Esophagus squamous epithelium (tissue), 5 donors: ENCODE measurements around the gene STARD7. TPM values are rescaled to one million over a fixed set of nuclear protein-coding genes. Genes with fewer than 3 reads are reported as not detected.
"Not testable (repeated sequence)": the region's sequence is repeated elsewhere in the genome, so short reads cannot be mapped to it uniquely, and the experiment has no call there.

ENCODE experiments used
- DNase-seq: peaks from one replicate; lab custom pipeline; 2025; lab: John Stamatoyannopoulos, UW
- H3K27ac ChIP-seq, 4 donors: fragments of 200-600 bp; sonication (generic); one replicate each; pipeline ENCODE4 v1.5.1; 2016 to 2019; ENCODE audit warnings: mild to moderate bottlenecking in 1 of 4
- H3K27me3 ChIP-seq, 4 donors: fragments of 200-600 bp; sonication (generic); 1 replicate in 3 of 4; 2 replicates in 1 of 4; pipeline versions ENCODE4 v1.5.1 to v1.6.0; 2017 to 2021; ENCODE audit warnings: antibody characterized with exemption in 1 of 4
- H3K36me3 ChIP-seq, 3 donors: fragments of 200-600 bp; sonication (generic); one replicate each; pipeline ENCODE4 v1.5.1; 2016 to 2019
- H3K4me1 ChIP-seq, 3 donors: fragments of 200-600 bp; sonication (generic); one replicate each; pipeline ENCODE4 v1.5.1; 2017 to 2019
- H3K4me3 ChIP-seq, 4 donors: fragments of 200-600 bp; sonication (generic); 1 replicate in 3 of 4; 2 replicates in 1 of 4; pipeline ENCODE4 v1.5.1; 2016 to 2019; ENCODE audit warnings: mild to moderate bottlenecking in 2 of 4, moderate library complexity in 1 of 4
- H3K9me3 ChIP-seq, 3 donors: fragments of 200-600 bp; sonication (generic); one replicate each; pipeline ENCODE4 v1.5.1; 2016 to 2019
- POLR2A ChIP-seq, 4 donors: fragments of 450-650 bp; IDR thresholded peaks; one replicate each; pipeline ENCODE4 v1.6.1; 2017; ENCODE audit warnings: antibody characterized with exemption in 4 of 4, mild to moderate bottlenecking in 4 of 4, moderate library complexity in 3 of 4
- WGBS, 2 donors: methylation state at CpG; one replicate each; pipeline ENCODE4 v1.1.5; 2018; 5-methylcytosine and 5-hydroxymethylcytosine counted together
- intact Hi-C: fragments of 100-400 bp; cut with DNase I; formaldehyde crosslinking; loops from one replicate; pipeline ENCODE4 v1.15.0; 2022
- total RNA-seq, 4 donors: library from RNA; depleted of rRNA; stranded (reverse); fragments of >200 nt; gene quantifications; one replicate each; pipeline ENCODE4 v1.1.0, GENCODE V29; 2016
- TF ChIP-seq, protein P1 (sequence below), 6 experiments: fragments of 450-650 bp in 4 of 6; fragments of 200-600 bp in 2 of 6; sonication (generic) in 2 of 6; IDR thresholded peaks; one replicate each; pipeline ENCODE4 v1.5.1; 2016 to 2019; ENCODE audit warnings: antibody characterized with exemption in 6 of 6, mild to moderate bottlenecking in 4 of 6, moderate library complexity in 4 of 6
- donor health status: DM: yes; HTN: yes; CAD: no.

Gene STARD7
- total RNA-seq, 4 donors from 2014 or later = 84.2 to 137 (median 111) TPM

DNA sequence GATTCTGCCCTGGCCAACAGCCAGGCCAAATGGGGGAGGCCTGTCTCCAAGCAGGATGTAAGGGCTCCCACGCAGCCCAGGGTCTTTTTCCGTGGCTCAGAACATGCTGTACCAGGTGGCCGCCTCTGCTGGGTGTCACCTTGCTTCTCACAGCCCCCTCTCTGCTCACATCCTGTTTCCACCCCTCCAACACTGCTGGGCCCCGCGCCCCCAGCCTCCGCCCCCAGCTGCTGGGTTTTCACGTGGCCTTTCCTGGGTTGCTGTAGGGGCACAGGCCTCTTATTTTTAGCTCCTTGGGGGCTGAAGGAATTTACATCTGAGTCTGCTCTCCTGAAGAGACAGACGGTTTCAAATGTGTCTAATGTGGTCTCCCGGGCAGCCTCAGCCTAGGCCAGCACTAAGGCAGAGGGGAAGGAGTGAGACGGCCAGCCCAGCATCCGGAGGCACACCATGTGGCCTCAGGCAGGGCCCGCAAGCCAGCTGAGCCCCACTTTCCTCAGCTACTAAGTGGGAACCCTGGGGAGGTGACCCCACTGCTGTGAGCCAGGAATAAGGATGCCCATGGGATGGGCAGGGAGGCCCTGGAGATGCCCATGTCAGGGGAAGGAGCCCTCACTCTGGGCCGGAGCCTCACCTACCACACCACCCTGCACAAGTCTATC, 44.7 kb downstream of the STARD7 start:
- H3K4me3 ChIP-seq = no peak overlapping the region
- H3K4me1 ChIP-seq = peaks cover 0 to 6% (median 0%) of the 10 kb centered on the region in 3 donors
- DNase-seq = no peak
- H3K27ac ChIP-seq = peak overlapping the region in 3 of 4 donors; percentile 22 to 58 (median 44)
- no peak for TF ChIP-seq POLR2A (IDR thresholded peaks at IDR 0.05)
- TF ChIP-seq, protein P1, sequence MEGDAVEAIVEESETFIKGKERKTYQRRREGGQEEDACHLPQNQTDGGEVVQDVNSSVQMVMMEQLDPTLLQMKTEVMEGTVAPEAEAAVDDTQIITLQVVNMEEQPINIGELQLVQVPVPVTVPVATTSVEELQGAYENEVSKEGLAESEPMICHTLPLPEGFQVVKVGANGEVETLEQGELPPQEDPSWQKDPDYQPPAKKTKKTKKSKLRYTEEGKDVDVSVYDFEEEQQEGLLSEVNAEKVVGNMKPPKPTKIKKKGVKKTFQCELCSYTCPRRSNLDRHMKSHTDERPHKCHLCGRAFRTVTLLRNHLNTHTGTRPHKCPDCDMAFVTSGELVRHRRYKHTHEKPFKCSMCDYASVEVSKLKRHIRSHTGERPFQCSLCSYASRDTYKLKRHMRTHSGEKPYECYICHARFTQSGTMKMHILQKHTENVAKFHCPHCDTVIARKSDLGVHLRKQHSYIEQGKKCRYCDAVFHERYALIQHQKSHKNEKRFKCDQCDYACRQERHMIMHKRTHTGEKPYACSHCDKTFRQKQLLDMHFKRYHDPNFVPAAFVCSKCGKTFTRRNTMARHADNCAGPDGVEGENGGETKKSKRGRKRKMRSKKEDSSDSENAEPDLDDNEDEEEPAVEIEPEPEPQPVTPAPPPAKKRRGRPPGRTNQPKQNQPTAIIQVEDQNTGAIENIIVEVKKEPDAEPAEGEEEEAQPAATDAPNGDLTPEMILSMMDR (IDR thresholded peaks at IDR 0.05) = no peak
- peaks cover 0 to 2% (median 0%) of the 10 kb centered on the region in 4 donors for H3K27me3 ChIP-seq
- intact Hi-C loops = no loop called here
- H3K36me3 ChIP-seq = no peaks in the 10 kb centered on the region
- no peaks in the 10 kb centered on the region for H3K9me3 ChIP-seq
- 46 to 47% methylated on average over 5 to 9 of the region's 13 CpGs for WGBS, 2 donors

GRCh38 chr2:96163415-96163767, 45.2 kb downstream of the STARD7 start:
- TF ChIP-seq, protein P1 (IDR thresholded peaks at IDR 0.05) = no peak
- TF ChIP-seq POLR2A (IDR thresholded peaks at IDR 0.05) = no peak
- intact Hi-C loops = no loop called here
- peaks cover 0 to 6% (median 0%) of the 10 kb centered on the region in 3 donors for H3K4me1 ChIP-seq
- H3K9me3 ChIP-seq = no peaks in the 10 kb centered on the region
- no peaks in the 10 kb centered on the region for H3K36me3 ChIP-seq
- H3K4me3 ChIP-seq = no peak overlapping the region
- WGBS, 2 donors = 57% methylated on average over 1 of the region's 5 CpGs; no CpG with 5 or more reads in 1 of the 2 donors
- DNase-seq = no peak
- peak overlapping the region in 3 of 4 donors; percentile 22 to 34 (median 25) for H3K27ac ChIP-seq
- peaks cover 0 to 7% (median 0%) of the 10 kb centered on the region in 4 donors for H3K27me3 ChIP-seq

- intact Hi-C loops = no loop called here
- no peak for DNase-seq
- no peak for TF ChIP-seq POLR2A (IDR thresholded peaks at IDR 0.05)
- TF ChIP-seq, protein P1 (IDR thresholded peaks at IDR 0.05) = no peak
- Histone ChIP-seq H3K4me3 (no peak overlapping the region), H3K27me3 (peaks cover 0 to 22% (median 0%) of the 10 kb centered on the region in 4 donors), H3K9me3 (no peaks in the 10 kb centered on the region), H3K4me1 (peaks cover 0 to 11% (median 0%) of the 10 kb centered on the region in 3 donors), H3K36me3 (no peaks in the 10 kb centered on the region), H3K27ac (no peak overlapping the region)
- WGBS, 2 donors = 30 to 54% methylated on average over 5 of the region's 5 CpGs
These were observed 46.7 kb downstream of the STARD7 start for GRCh38 chr2:96161898-96162297.

- whole genome bisulfite sequencing, 2 donors = 75 to 84% methylated on average over 3 to 5 of the region's 5 CpGs
- peaks cover 0 to 23% (median 0%) of the 10 kb centered on the region in 4 donors for H3K27me3 ChIP-seq
- intact Hi-C loops = not testable (repeated sequence)
These were observed 48.3 kb downstream of the STARD7 start for GRCh38 chr2:96160366-96160765.

DNA sequence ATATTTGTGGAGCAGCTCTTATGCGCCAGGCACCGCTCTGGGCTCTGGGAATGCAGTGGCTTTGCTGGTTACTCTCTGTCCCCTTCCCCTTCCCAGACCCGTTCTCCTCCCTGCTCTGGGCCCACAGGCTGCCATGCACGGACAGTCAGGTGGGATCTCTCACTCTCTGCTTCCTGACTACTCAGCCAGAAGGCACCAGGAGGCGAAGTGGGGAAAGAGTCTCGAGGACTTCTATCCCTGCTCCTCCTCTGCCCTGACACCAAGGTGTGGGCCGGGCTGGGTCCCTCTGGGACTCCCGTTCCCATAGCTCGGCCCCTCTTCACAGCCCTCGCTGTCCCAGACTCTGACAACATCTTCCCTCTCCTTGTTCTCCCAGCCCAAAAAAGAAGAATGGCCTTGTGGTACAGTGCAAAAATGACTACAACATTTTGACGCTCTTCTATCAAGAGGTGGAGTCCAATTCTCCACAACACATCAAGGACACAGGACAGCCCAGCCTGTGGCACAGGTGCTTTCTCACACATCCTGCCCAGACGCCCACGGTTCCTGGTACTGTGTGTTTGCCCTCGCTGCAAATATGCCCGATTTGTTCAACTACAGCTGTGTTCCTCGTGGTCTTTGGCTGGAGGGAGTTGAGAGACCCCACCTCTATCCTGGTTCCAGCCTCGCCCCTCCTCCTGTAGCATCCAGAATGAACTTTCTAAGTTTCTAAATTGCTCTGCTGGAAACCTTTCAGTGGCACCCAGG, 49.4 kb downstream of the STARD7 start:
- TF ChIP-seq, protein P1 (IDR thresholded peaks at IDR 0.05) = no peak
- no peak for TF ChIP-seq POLR2A (IDR thresholded peaks at IDR 0.05)
- Histone ChIP-seq H3K36me3 (no peaks in the 10 kb centered on the region), H3K4me1 (peaks cover 0 to 11% (median 0%) of the 10 kb centered on the region in 3 donors), H3K27me3 (peaks cover 0 to 23% (median 0%) of the 10 kb centered on the region in 4 donors), H3K27ac (no peak overlapping the region), H3K4me3 (no peak overlapping the region), H3K9me3 (no peaks in the 10 kb centered on the region)
- DNase-seq = no peak
- intact Hi-C loops = no loop called here
- 70 to 76% methylated on average over 15 to 17 of the region's 17 CpGs for WGBS, 2 donors

More at GRCh38 chr2:96160366-96160765, 48.3 kb downstream of the STARD7 start:
- peaks cover 0 to 11% (median 0%) of the 10 kb centered on the region in 3 donors for H3K4me1 ChIP-seq
- not testable (repeated sequence) for H3K9me3 ChIP-seq, H3K36me3 ChIP-seq, H3K27ac ChIP-seq, DNase-seq, H3K4me3 ChIP-seq
